ELF-1 (cell line): ENCODE measurements around the gene ALS2CL.

ENCODE experiments used
- DNase-seq: peaks from one replicate; pipeline ENCODE4 v3.0.0-alpha.2; 2016; ENCODE audit warnings: low read depth, low spot score

ALS2CL gene

GRCh38 chr3:46639221-46639620, 54.3 kb downstream of the ALS2CL start:
- DNase-seq, result no peak

- DNase-seq, result no peak
Measured at GRCh38 chr3:46634856-46635255, 58.6 kb downstream of the ALS2CL start.

- no peak for DNase-seq
Measured at GRCh38 chr3:46632792-46633191, 60.7 kb downstream of the ALS2CL start.

- DNase-seq, result peak; percentile 96
Measured at GRCh38 chr3:46629551-46630517, 63.6 kb downstream of the ALS2CL start.

GRCh38 chr3:46628901-46629369, 64.5 kb downstream of the ALS2CL start:
- DNase-seq, result peak; percentile 24

GRCh38 chr3:46627078-46627477, 66.4 kb downstream of the ALS2CL start:
- DNase-seq, result no peak

GRCh38 chr3:46626039-46626438, 67.4 kb downstream of the ALS2CL start:
- no peak for DNase-seq

- DNase-seq, result no peak
Measured at GRCh38 chr3:46624975-46625490, 68.4 kb downstream of the ALS2CL start.

GRCh38 chr3:46624533-46624932, 68.9 kb downstream of the ALS2CL start:
- DNase-seq, result no peak

- DNase-seq, result peak; percentile 80
Measured at GRCh38 chr3:46619845-46620778, 73.4 kb downstream of the ALS2CL start.
